ENCODE results near the gene CCDC74B. TPM values are rescaled to one million over a fixed set of nuclear protein-coding genes. Genes with fewer than 3 reads are reported as not detected.
"Not testable (repeated sequence)": the region's sequence is repeated elsewhere in the genome, so short reads cannot be mapped to it uniquely, and the experiment has no call there.

CCDC74B gene
- total RNA-seq, 1 donor from 2014 or later: 0.78 TPM

DNA sequence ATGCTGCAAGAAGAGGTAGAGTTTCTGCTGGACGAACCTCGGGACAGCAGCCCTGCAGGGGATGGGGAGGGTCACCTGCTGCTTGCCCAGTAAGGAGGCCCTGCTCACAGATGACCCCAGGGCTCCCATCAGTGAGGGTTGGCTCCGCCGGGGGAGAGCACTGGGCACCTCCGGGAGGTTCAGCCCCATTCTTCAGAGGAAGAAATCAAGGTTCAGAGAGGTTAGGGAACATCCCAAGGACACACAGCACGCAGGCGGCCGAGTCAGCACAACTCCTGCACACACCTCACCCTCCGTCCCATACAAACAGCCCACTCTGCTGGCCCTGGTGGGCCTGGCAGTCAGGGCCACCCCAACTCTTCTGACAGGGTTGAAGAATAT is 11.7 kb upstream of the CCDC74B start:
- peaks cover 5% of the 10 kb centered on the region for H3K36me3 ChIP-seq
- intact Hi-C loops (cut with DNase I): no loop called here
- peak; percentile 53 for DNase-seq

DNA sequence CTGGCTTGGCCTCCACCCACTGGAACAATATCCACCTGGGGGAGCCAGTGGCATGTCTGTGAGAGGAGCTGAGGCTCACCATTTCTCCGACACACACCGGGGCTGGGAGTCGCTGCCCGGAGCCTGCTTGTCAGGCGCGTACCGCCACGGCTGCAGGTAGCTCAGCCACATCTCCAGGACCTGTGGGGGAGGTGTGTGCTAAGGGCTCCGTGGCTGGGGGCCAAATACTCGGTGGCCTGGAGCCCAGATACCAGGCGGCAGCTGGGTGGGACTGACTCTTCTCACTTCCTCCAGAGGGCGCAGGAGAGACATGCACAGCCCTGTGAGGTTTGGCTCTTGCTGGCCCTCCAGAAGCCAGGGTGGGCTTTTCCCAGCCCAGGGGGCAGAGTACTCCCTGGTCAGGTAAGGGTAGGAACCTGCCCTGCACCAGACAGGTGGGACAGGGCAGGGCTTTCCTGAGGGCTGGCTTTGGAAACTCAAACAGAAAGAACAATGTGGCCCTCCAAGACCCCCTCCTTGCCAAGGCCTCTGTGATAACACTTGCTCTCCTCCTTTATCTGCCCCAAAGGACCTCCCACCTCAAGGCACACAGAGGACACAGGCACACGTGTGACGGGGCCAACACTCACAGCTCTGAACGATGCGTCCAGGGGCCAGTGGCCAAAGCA is 11.2 kb upstream of the CCDC74B start:
- H3K4me1 ChIP-seq; H3K9me3 ChIP-seq; H3K4me3 ChIP-seq; H3K27ac ChIP-seq; H3K27me3 ChIP-seq; H3K36me3 ChIP-seq; intact Hi-C loops (cut with DNase I): not testable (repeated sequence)
- peak; percentile 84 for ATAC-seq
- TF ChIP-seq, protein P1, sequence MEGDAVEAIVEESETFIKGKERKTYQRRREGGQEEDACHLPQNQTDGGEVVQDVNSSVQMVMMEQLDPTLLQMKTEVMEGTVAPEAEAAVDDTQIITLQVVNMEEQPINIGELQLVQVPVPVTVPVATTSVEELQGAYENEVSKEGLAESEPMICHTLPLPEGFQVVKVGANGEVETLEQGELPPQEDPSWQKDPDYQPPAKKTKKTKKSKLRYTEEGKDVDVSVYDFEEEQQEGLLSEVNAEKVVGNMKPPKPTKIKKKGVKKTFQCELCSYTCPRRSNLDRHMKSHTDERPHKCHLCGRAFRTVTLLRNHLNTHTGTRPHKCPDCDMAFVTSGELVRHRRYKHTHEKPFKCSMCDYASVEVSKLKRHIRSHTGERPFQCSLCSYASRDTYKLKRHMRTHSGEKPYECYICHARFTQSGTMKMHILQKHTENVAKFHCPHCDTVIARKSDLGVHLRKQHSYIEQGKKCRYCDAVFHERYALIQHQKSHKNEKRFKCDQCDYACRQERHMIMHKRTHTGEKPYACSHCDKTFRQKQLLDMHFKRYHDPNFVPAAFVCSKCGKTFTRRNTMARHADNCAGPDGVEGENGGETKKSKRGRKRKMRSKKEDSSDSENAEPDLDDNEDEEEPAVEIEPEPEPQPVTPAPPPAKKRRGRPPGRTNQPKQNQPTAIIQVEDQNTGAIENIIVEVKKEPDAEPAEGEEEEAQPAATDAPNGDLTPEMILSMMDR (IDR thresholded peaks at IDR 0.05): peak; percentile 52
- peak; percentile 89 for DNase-seq

More for the DNA sequence above, 11.7 kb upstream of the CCDC74B start:
- Histone ChIP-seq H3K27ac (no peak overlapping the region), H3K4me1 (no peaks in the 10 kb centered on the region), H3K27me3 (no peaks in the 10 kb centered on the region), H3K9me3 (no peaks in the 10 kb centered on the region), H3K4me3 (no peak overlapping the region)
- ATAC-seq: no peak
- TF ChIP-seq, protein P1 (IDR thresholded peaks at IDR 0.05): no peak

DNA sequence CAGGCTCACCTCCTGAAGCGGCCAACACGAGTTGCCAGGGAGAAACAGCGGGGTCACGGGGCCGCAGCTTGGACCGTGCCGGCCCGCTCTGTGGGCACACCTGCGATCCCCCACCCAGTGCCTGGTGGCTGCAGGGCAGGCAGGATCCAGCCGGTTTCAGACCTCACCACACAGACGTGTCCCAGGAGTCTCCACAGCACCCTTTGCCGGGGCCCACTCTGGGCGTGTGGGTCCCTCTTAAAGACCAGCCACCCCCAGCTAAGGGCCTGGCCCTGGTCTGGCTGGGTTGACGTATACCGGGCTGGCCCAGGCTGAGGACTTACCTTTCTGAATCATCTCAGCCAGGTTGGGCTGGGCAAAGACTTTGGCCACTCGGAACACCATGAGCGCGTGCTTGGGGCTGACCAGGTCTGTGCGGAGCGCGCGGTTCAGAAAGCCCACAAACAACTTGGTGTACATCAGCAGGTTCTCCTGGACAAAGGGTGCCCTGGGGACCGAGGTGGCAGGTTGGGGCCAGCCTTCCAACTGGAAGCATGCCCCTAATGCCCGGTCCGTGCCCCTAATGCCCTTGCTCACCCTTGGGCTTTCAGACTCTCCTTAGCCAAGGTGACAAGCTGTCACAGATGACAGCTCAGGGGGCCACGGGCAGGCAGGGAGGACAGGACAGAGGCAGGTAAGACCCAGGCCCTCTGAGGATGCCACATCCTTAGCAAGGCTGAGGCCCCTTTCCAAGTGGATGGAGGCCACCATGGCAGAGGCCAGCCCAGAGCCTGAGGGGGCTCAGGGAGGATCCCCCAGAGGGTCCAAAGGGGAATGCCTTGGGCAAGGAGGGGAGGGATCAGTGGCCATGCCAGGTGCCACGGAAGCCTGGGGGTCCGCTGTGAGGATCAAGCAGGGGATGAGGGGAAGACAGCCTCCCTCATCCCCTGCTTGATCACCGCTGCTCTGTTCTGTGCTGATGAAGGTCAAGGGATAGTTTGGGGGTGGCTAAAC is 10.2 kb upstream of the CCDC74B start:
- no peaks in the 10 kb centered on the region for H3K9me3 ChIP-seq
- no peak overlapping the region for H3K27ac ChIP-seq
- DNase-seq (peak; percentile 59), ATAC-seq (no peak)
- H3K27me3 ChIP-seq: no peaks in the 10 kb centered on the region
- no peak overlapping the region for H3K4me3 ChIP-seq
- intact Hi-C loops (cut with DNase I): no loop called here
- peaks cover 5% of the 10 kb centered on the region for H3K36me3 ChIP-seq
- TF ChIP-seq, protein P1 (IDR thresholded peaks at IDR 0.05): no peak
- H3K4me1 ChIP-seq: no peaks in the 10 kb centered on the region

GRCh38 chr2:130154423-130154770 is 9.5 kb upstream of the CCDC74B start:
- H3K4me1 ChIP-seq; H3K9me3 ChIP-seq; H3K4me3 ChIP-seq; H3K36me3 ChIP-seq; ATAC-seq; intact Hi-C loops (cut with DNase I); H3K27me3 ChIP-seq; DNase-seq; H3K27ac ChIP-seq: not testable (repeated sequence)

DNA sequence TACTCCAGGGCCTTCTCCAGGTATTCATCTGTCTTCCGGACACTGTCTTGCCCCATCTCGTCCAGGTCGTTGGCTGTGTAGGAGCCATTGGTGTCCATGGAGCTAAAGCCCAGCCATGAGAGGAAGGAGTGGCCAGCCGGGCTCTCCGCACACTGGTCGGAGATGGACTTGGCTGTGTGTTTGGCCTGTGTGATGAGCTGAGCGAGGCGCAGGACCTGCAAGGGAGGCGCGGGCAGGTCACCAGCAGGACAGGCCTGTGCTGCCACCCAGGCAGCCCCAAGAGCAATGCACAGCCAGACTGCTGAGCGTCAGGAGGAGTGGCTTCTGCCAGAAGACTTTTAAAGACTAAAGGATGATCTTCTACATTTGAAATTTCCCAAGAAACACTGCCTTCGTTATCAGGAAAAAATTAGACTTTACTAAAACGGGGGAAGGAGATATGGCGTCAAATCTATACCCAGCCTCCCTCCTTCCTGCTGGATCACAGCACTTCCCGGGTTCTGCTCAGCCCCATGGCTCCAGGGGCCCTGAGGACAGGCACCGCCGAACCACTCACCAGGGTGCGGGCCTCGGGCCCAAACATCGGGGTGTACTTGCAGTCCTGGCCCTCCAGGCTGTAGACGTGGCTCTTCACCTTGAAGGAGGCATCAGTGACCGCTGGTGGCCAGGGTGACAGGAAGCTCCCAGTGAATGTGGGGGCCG is 9.0 kb upstream of the CCDC74B start:
- intact Hi-C loops (cut with DNase I); ATAC-seq; H3K9me3 ChIP-seq; H3K36me3 ChIP-seq; H3K27me3 ChIP-seq; H3K4me1 ChIP-seq; H3K4me3 ChIP-seq; H3K27ac ChIP-seq: not testable (repeated sequence)
- DNase-seq: peak; percentile 46

- DNase-seq: peak; percentile 46
These were observed 8.1 kb upstream of the CCDC74B start for GRCh38 chr2:130152816-130153595.

DNA sequence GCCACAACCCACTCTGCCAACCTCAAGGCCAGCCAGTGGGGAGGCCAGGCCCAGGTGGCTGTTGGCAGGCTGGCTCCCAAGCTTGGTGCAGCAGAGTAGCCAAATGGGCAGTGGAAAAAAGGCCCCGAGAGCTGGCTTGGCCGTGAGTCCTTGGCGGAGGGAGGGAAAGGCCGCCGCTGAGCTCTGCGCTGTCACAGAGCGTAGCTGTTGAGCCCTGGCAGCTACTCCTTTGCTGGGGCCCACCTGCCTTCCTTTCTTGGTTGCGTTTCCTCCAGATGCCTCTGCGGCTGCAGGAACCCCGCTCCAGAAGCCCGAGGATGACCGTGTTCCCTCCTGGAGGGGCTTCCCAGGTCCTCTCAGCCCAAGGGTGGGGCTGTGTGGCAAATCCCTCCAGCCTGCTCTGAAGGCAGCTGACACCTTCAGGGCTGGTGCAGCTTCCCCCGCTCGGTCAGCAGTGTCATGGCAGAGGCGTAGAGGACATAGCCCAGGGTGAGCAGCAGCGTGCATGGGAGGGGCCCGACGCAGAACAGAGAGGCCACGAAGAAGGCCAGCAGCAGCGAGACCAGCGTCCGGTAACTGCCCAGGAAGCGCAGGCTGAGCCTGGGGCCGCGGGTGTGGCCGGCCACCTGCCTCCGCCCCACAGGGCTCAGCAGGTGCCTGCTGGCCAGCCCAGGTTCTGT is 7.4 kb upstream of the CCDC74B start:
- H3K9me3 ChIP-seq; H3K27me3 ChIP-seq; H3K4me1 ChIP-seq; intact Hi-C loops (cut with DNase I); H3K27ac ChIP-seq; ATAC-seq; H3K4me3 ChIP-seq; H3K36me3 ChIP-seq: not testable (repeated sequence)
- peak; percentile 54 for DNase-seq

More at GRCh38 chr2:130152816-130153595, 8.1 kb upstream of the CCDC74B start:
- Histone ChIP-seq H3K4me3 (no peak overlapping the region), H3K27me3 (no peaks in the 10 kb centered on the region), H3K4me1 (no peaks in the 10 kb centered on the region), H3K27ac (no peak overlapping the region), H3K9me3 (no peaks in the 10 kb centered on the region), H3K36me3 (peaks cover 5% of the 10 kb centered on the region)
- TF ChIP-seq, protein P1 (IDR thresholded peaks at IDR 0.05): no peak
- ATAC-seq: no peak
- intact Hi-C loops (cut with DNase I): no loop called here

DNA sequence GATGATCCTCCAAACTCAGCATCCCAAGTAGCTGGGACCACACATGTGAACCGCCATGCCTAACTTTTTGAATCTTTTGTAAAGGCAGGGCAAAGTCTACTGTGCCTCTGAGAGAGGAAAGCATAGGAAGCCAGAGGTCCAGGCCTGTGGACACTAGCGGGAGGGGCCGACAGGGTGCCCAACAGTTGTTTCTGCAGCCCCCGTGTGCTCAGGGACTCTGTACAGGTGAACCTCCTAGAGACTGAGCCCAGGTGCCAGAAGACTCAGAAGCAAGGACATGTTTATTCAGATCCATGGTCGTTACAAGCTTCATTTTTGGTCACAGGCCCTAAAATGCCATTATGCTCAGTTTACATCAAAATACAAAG is 6.2 kb upstream of the CCDC74B start:
- H3K9me3 ChIP-seq; H3K4me1 ChIP-seq; intact Hi-C loops (cut with DNase I); H3K4me3 ChIP-seq; DNase-seq; H3K36me3 ChIP-seq; ATAC-seq; H3K27me3 ChIP-seq; H3K27ac ChIP-seq: not testable (repeated sequence)
